Right lobe of liver (tissue), 4 donors: ENCODE data around the gene HDLBP.

Source experiments
- POLR2A ChIP-seq: fragments of 450-650 bp; IDR thresholded peaks from one replicate; pipeline ENCODE4 v1.6.1; 2017; ENCODE audit warnings: antibody characterized with exemption, mild to moderate bottlenecking
- TF ChIP-seq, protein P1 (sequence below), 4 donors: fragments of 200-600 bp in 3 of 4; fragments of 450-650 bp in 1 of 4; IDR thresholded peaks; one replicate each; pipeline versions ENCODE4 v1.5.1 to v1.8.0; 2016 to 2022; ENCODE audit warnings: antibody characterized with exemption in 4 of 4, mild to moderate bottlenecking in 2 of 4
- donor health status: DM: no; HTN: no; CAD: no.
- donor health status: DM: no; HTN: no; CAD: no.
- donor health status: DM: no; HTN: yes; CAD: no.

DNA sequence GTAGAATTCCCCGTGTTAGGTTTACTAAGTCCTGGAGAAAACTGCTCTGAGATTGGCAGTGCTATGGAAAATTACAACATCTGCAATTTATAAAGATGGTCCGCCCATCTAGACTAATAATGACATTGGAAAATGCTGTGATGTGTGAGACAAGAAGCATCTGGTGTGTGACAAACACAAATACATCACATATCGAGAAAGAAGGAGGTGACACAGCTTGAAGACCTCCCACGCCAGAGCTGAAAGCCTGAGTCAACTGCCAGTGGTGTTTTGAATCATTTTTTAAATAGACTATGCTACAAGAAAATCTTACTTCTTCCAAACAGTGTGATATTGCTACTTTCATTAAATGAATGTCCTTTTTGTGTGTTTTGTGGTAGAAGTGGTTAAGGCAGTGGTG lies 135.6 kb downstream of the HDLBP start:
- TF ChIP-seq, protein P1, sequence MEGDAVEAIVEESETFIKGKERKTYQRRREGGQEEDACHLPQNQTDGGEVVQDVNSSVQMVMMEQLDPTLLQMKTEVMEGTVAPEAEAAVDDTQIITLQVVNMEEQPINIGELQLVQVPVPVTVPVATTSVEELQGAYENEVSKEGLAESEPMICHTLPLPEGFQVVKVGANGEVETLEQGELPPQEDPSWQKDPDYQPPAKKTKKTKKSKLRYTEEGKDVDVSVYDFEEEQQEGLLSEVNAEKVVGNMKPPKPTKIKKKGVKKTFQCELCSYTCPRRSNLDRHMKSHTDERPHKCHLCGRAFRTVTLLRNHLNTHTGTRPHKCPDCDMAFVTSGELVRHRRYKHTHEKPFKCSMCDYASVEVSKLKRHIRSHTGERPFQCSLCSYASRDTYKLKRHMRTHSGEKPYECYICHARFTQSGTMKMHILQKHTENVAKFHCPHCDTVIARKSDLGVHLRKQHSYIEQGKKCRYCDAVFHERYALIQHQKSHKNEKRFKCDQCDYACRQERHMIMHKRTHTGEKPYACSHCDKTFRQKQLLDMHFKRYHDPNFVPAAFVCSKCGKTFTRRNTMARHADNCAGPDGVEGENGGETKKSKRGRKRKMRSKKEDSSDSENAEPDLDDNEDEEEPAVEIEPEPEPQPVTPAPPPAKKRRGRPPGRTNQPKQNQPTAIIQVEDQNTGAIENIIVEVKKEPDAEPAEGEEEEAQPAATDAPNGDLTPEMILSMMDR (IDR thresholded peaks at IDR 0.05): no peak
- TF ChIP-seq POLR2A: no peak
